Measurements from ENCODE around the gene OTC. TPM values are rescaled to one million over a fixed set of nuclear protein-coding genes. Genes with fewer than 3 reads are reported as not detected.

The OTC gene
- 0.71 TPM for total RNA-seq
- long read RNA-seq, partial matches to known transcripts = 1 of 1 reads
- long read RNA-seq, other reads (novel, unspliced or antisense) = 0 of 1 reads

DNA sequence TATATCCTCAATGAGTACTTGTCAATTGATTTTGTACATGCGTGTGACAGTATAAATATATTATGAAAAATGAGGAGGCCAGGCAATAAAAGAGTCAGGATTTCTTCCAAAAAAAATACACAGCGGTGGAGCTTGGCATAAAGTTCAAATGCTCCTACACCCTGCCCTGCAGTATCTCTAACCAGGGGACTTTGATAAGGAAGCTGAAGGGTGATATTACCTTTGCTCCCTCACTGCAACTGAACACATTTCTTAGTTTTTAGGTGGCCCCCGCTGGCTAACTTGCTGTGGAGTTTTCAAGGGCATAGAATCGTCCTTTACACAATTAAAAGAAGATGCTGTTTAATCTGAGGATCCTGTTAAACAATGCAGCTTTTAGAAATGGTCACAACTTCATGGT lies at the start of gene OTC:
OTC (plus strand) TSS at position 243 of the 400 bp plus-strand sequence; CDS start at position 336, 93 bp downstream.
- ATAC-seq = no peak
- no peak for DNase-seq
- no peaks in the 10 kb centered on the region for H3K9me3 ChIP-seq
- no peaks in the 10 kb centered on the region for H3K36me3 ChIP-seq
- no peak within 1 kb of the TSS for H3K27ac ChIP-seq
- H3K4me1 ChIP-seq = no peaks in the 10 kb centered on the region
- intact Hi-C loops (cut with DNase I) = no loop called here
- no peaks in the 10 kb centered on the region for H3K27me3 ChIP-seq (ENCODE audit: low read depth)
- TF ChIP-seq, protein P1, sequence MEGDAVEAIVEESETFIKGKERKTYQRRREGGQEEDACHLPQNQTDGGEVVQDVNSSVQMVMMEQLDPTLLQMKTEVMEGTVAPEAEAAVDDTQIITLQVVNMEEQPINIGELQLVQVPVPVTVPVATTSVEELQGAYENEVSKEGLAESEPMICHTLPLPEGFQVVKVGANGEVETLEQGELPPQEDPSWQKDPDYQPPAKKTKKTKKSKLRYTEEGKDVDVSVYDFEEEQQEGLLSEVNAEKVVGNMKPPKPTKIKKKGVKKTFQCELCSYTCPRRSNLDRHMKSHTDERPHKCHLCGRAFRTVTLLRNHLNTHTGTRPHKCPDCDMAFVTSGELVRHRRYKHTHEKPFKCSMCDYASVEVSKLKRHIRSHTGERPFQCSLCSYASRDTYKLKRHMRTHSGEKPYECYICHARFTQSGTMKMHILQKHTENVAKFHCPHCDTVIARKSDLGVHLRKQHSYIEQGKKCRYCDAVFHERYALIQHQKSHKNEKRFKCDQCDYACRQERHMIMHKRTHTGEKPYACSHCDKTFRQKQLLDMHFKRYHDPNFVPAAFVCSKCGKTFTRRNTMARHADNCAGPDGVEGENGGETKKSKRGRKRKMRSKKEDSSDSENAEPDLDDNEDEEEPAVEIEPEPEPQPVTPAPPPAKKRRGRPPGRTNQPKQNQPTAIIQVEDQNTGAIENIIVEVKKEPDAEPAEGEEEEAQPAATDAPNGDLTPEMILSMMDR (IDR thresholded peaks at IDR 0.05) = no peak
- no peak within 1 kb of the TSS for H3K4me3 ChIP-seq

DNA sequence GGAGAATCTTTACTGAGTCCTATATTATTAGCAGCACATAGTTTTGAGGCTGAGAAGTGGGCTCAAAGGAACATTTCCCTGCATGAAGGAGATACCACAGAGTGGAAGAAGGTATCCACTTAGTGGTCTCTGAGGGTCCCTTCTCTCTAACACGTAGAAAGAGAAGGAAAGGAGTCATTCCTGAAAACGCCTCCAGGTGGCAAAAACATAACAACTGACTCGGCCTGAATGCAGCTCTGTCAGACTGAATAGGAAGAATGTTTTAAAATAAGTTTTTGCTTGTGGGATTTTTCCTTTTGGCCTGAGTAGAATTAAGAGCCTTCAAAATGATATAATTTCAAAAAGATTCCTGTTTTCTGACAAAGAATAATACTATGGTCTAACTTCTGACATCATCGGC lies 48.4 kb upstream of the OTC start:
- DNase-seq (no peak), ATAC-seq (no peak)
- H3K36me3 ChIP-seq = peaks cover 11% of the 10 kb centered on the region
- H3K27ac ChIP-seq = no peak overlapping the region
- H3K4me1 ChIP-seq = no peaks in the 10 kb centered on the region
- no peak overlapping the region for H3K4me3 ChIP-seq
- H3K27me3 ChIP-seq (ENCODE audit: low read depth) = no peaks in the 10 kb centered on the region
- TF ChIP-seq, protein P1 (IDR thresholded peaks at IDR 0.05) = no peak
- no peaks in the 10 kb centered on the region for H3K9me3 ChIP-seq
- intact Hi-C loops (cut with DNase I) = no loop called here

DNA sequence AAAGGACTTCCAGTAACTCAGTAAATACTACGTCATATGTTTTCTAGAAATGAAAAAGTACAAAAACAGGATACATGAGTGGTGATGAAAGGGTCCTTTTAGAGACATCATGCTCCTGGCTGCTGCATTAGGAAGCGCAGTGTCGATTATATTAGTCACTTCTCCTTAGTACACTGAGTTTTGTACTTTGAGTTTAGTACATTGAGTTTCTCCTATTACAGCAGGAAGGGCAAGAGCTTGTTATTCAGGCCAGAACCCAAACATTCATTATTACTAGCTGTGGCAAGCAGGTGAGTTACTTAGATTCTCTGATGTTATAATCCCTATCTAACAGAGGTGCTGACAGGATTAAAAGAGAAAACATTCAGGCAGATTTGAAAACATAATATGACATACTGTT lies 46.4 kb upstream of the OTC start:
- Histone ChIP-seq H3K4me3 (no peak overlapping the region), H3K9me3 (no peaks in the 10 kb centered on the region), H3K27ac (peak overlapping the region; percentile 62), H3K36me3 (peaks cover 7% of the 10 kb centered on the region), H3K27me3 (ENCODE audit: low read depth) (no peaks in the 10 kb centered on the region), H3K4me1 (no peaks in the 10 kb centered on the region)
- TF ChIP-seq, protein P1 (IDR thresholded peaks at IDR 0.05) = no peak
- intact Hi-C loops (cut with DNase I) = no loop called here
- ATAC-seq (peak in 1 of 2 donors; percentile 35), DNase-seq (no peak)

DNA sequence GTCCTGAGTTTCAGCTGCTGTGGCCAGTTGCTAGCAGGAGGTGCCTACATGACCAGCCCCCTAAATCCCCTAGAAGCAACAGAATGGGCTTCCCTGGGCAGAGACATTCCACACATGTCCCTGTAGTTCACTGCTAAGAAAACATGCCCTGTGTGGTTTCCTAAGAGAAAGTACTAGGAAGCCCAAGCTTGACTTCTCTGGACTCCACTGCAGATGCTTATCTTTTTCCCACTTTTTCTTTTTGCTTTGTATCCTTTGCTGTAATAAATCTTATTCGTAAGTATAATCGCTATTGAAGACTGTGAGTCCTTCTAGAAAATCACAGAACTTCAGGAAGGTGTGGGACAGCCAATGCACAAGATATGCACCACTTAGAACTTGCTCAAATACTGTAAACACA lies 40.7 kb upstream of the OTC start:
- Histone ChIP-seq H3K4me1 (no peaks in the 10 kb centered on the region), H3K27ac (no peak overlapping the region), H3K27me3 (ENCODE audit: low read depth) (no peaks in the 10 kb centered on the region), H3K4me3 (no peak overlapping the region), H3K9me3 (no peaks in the 10 kb centered on the region), H3K36me3 (peaks cover 5% of the 10 kb centered on the region)
- DNase-seq (no peak), ATAC-seq (no peak)
- TF ChIP-seq, protein P1 (IDR thresholded peaks at IDR 0.05) = no peak
- intact Hi-C loops (cut with DNase I) = no loop called here

DNA sequence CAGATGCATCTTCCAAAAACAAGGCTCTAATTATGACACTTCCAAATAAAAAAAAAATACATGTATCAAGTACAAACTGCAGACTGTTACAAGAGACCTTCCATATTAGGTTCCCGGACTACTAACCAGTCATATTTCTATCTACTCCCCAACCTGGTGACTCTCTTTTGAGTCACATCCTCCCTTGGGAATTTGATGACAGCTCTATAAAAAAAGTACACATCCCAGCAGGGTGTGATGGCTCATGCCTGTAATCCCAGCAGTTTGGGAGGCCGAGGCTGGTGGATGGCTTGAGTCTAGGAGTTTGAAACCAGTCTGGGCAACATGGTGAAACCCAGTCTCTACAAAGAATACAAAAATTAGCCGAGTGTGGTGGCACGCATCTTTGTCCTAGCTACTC lies 40.0 kb upstream of the OTC start:
- Histone ChIP-seq H3K4me1 (no peaks in the 10 kb centered on the region), H3K27me3 (ENCODE audit: low read depth) (no peaks in the 10 kb centered on the region), H3K36me3 (peaks cover 12% of the 10 kb centered on the region), H3K4me3 (no peak overlapping the region), H3K27ac (no peak overlapping the region), H3K9me3 (no peaks in the 10 kb centered on the region)
- DNase-seq (no peak), ATAC-seq (no peak)
- TF ChIP-seq, protein P1 (IDR thresholded peaks at IDR 0.05) = no peak
- intact Hi-C loops (cut with DNase I) = no loop called here

DNA sequence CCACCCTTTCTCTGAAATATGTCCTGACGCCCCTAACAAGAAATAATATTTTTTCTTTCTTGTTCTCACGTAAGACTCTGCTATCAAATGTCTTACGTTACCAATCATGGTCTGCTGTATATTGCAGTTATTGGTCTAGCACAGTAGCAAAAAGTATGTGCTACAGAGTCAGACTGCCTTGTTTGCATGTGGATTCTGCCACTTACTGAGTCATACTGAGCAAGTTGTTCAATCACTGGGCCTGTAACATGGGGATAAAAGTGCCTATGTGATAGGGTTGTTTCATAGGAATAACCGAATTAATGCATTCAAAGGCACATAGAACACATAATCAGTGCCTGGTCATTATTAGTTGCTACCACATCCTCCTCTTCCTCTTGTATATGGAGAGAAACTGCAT lies 39.2 kb upstream of the OTC start:
- DNase-seq (no peak), ATAC-seq (no peak)
- no peak overlapping the region for H3K4me3 ChIP-seq
- no peaks in the 10 kb centered on the region for H3K4me1 ChIP-seq
- no peaks in the 10 kb centered on the region for H3K27me3 ChIP-seq (ENCODE audit: low read depth)
- TF ChIP-seq, protein P1 (IDR thresholded peaks at IDR 0.05) = no peak
- H3K9me3 ChIP-seq = no peaks in the 10 kb centered on the region
- intact Hi-C loops (cut with DNase I) = no loop called here
- peaks cover 14% of the 10 kb centered on the region for H3K36me3 ChIP-seq
- no peak overlapping the region for H3K27ac ChIP-seq

All from lower lobe of right lung (tissue), 2 donors.